Peyer's patch (tissue), 4 donors: ENCODE measurements around the gene WLS.

Experiments
- CTCF ChIP-seq, 6 experiments: fragments of 450-650 bp in 4 of 6; fragments of 200-600 bp in 2 of 6; sonication (generic) in 1 of 6; IDR thresholded peaks; one replicate each; pipeline ENCODE4 v1.5.1; 2017 to 2019; ENCODE audit warnings: antibody characterized with exemption in 6 of 6, mild to moderate bottlenecking in 3 of 6, moderate library complexity in 1 of 6
- POLR2A ChIP-seq, 2 donors: fragments of 450-650 bp; IDR thresholded peaks; one replicate each; pipeline ENCODE4 v1.5.1; 2017; ENCODE audit warnings: antibody characterized with exemption in 2 of 2, mild to moderate bottlenecking in 2 of 2, moderate library complexity in 2 of 2

GRCh38 chr1:68085752-68086151 is 146.6 kb downstream of the WLS start:
- TF ChIP-seq CTCF (IDR thresholded peaks at IDR 0.05): no peak
- TF ChIP-seq POLR2A (IDR thresholded peaks at IDR 0.05): no peak
